HCT116 (cell line): Measurements from ENCODE around the gene SAC3D1. TPM values are rescaled to one million over a fixed set of nuclear protein-coding genes. Genes with fewer than 3 reads are reported as not detected.

Experiments used
- ATAC-seq: fragments of 200-7000 bp; cut with Tn5 transposase; 2 replicates; pipeline ENCODE4 v1.9.1; 2020; ENCODE audit warnings: mild to moderate bottlenecking, moderate library complexity
- Bru-seq: library from RNA; stranded (reverse); fragments of 400-500 nt; gene quantifications from one replicate; lab custom pipeline; 2021; lab: Mats Ljungman, UMichigan
- BruChase-seq, 2 experiments: library from RNA; stranded (reverse); fragments of 400-500 nt; gene quantifications; one replicate each; lab custom pipeline; 2021; lab: Mats Ljungman, UMichigan
- BruUV-seq: library from RNA; stranded (reverse); fragments of 400-500 nt; replicated peaks from 2 replicates; lab custom pipeline; 2021; lab: Mats Ljungman, UMichigan
- CTCF ChIA-PET: fragments of 300-600 bp; sonication (Branson Sonifier 250); formaldehyde crosslinking; loops from one replicate; lab custom pipeline; 2021; ENCODE audit warnings: antibody characterized with exemption; lab: Charles Lee
- POLR2A ChIA-PET: fragments of 300-600, 350-600 bp; sonication (Branson Sonifier 250); formaldehyde crosslinking; loops from one replicate; lab custom pipeline; 2021; ENCODE audit warnings: antibody characterized with exemption; lab: Charles Lee
- RAD21 ChIA-PET, 2 experiments: fragments of 300-600 bp; sonication (Branson Sonifier 250); formaldehyde crosslinking; loops; one replicate each; lab custom pipeline; 2023; ENCODE audit warnings: low total read pairs in 2 of 2; ENCODE audit not compliant: uncharacterized antibody in 2 of 2, unreplicated experiment in 2 of 2, low non-redundant PET in 1 of 2; lab: Charles Lee
- DNase-seq: peaks from one replicate; pipeline ENCODE4 v3.0.0-alpha.2; 2010; ENCODE audit warnings: low read depth, low spot score
- H2AFZ ChIP-seq: fragments of 200-600 bp; shearing (Covaris generic), sonication (generic); 2 replicates; pipeline ENCODE4 v1.6.1; 2017; ENCODE audit warnings: low read depth, mixed run types, mixed read lengths, antibody characterized with exemption, low read length; ENCODE audit not compliant: poor library complexity, severe bottlenecking
- H3K27ac ChIP-seq: 2 replicates; pipeline ENCODE4 v1.5.1; 2012; ENCODE audit warnings: low read depth, low read length
- H3K27me3 ChIP-seq: fragments of 200-600 bp; sonication (generic); 2 replicates; pipeline ENCODE4 v1.6.1; 2016; ENCODE audit warnings: mixed run types, low read length, mixed read lengths; ENCODE audit not compliant: insufficient read depth
- H3K36me3 ChIP-seq, 2 experiments: fragments of 200-500 bp in 1 of 2; fragments of 200-600 bp in 1 of 2; sonication (Bioruptor generic) in 1 of 2; sonication (generic) in 1 of 2; 2 replicates each; pipeline versions ENCODE4 v1.5.1 to v1.6.1; 2014 to 2016; ENCODE audit warnings: low read length in 2 of 2, inconsistent platforms in 1 of 2, mixed read lengths in 1 of 2, mixed run types in 1 of 2; ENCODE audit not compliant: insufficient read depth in 2 of 2, control insufficient read depth in 1 of 2
- H3K4me1 ChIP-seq, 2 experiments: fragments of 200-600 bp in 1 of 2; sonication (generic) in 1 of 2; 2 replicates each; pipeline versions ENCODE4 v1.5.1 to v1.6.1; 2012 to 2017; ENCODE audit warnings: low read length in 2 of 2, inconsistent platforms in 1 of 2, mild to moderate bottlenecking in 1 of 2, mixed read lengths in 1 of 2, mixed run types in 1 of 2, moderate library complexity in 1 of 2; ENCODE audit not compliant: insufficient read depth in 2 of 2, control insufficient read depth in 1 of 2
- H3K4me2 ChIP-seq: fragments of 200-600 bp; sonication (generic); 2 replicates; pipeline ENCODE4 v1.6.1; 2017; ENCODE audit warnings: mixed run types, low read length, mixed read lengths
- H3K4me3 ChIP-seq, 2 experiments: fragments of 200-600 bp in 1 of 2; sonication (generic) in 1 of 2; replicated peaks in 1 of 2; 2 replicates each; pipeline ENCODE4 v1.5.1; 2011 to 2016; ENCODE audit warnings: low read length in 2 of 2, control low read depth in 1 of 2, low read depth in 1 of 2, mild to moderate bottlenecking in 1 of 2, mixed read lengths in 1 of 2, mixed run types in 1 of 2
- H3K79me2 ChIP-seq: fragments of 200-600 bp; sonication (generic); 2 replicates; pipeline ENCODE4 v1.6.1; 2017; ENCODE audit warnings: mild to moderate bottlenecking, mixed run types, low read length, moderate library complexity, mixed read lengths; ENCODE audit not compliant: insufficient read depth
- H3K9ac ChIP-seq: fragments of 200-600 bp; sonication (generic); 2 replicates; pipeline ENCODE4 v1.6.1; 2016; ENCODE audit warnings: low read length, mixed read lengths
- H3K9me2 ChIP-seq: fragments of 200-600 bp; sonication (generic), shearing (Covaris generic); 2 replicates; pipeline ENCODE4 v1.6.1; 2017; ENCODE audit warnings: mixed run types, mild to moderate bottlenecking, moderate library complexity; ENCODE audit not compliant: insufficient read depth
- H3K9me3 ChIP-seq, 2 experiments: fragments of 200-500 bp in 1 of 2; fragments of 200-600 bp in 1 of 2; sonication (Bioruptor generic) in 1 of 2; sonication (generic) in 1 of 2; 2 replicates each; pipeline ENCODE4 v1.6.1; 2014 to 2017; ENCODE audit warnings: low read length in 2 of 2, mixed read lengths in 2 of 2, inconsistent platforms in 1 of 2, low read depth in 1 of 2, mild to moderate bottlenecking in 1 of 2, mixed run types in 1 of 2, moderate library complexity in 1 of 2; ENCODE audit not compliant: control insufficient read depth in 1 of 2, insufficient read depth in 1 of 2
- H4K20me1 ChIP-seq: fragments of 200-600 bp; sonication (generic), shearing (Covaris generic); 2 replicates; pipeline ENCODE4 v1.6.1; 2017; ENCODE audit warnings: mixed run types, mild to moderate bottlenecking, moderate library complexity; ENCODE audit not compliant: insufficient read depth
- ATF3 ChIP-seq: IDR thresholded peaks from 2 replicates; pipeline ENCODE4 v1.6.1; 2012
- CEBPB ChIP-seq: IDR thresholded peaks from 2 replicates; pipeline ENCODE4 v1.6.1; 2012; ENCODE audit warnings: low read depth
- CTCF ChIP-seq, 3 experiments: fragments of 200-600 bp in 1 of 3; sonication (generic) in 1 of 3; IDR thresholded peaks in 2 of 3; conservative IDR thresholded peaks in 1 of 3; 2 replicates each; pipeline ENCODE4 v1.5.1; 2012 to 2017; ENCODE audit warnings: low read depth in 2 of 3, low read length in 2 of 3, antibody characterized with exemption in 1 of 3, borderline replicate concordance in 1 of 3, control low read depth in 1 of 3, mild to moderate bottlenecking in 1 of 3, mixed read lengths in 1 of 3, mixed run types in 1 of 3, moderate library complexity in 1 of 3; ENCODE audit not compliant: insufficient read depth in 1 of 3
- EGR1 ChIP-seq: IDR thresholded peaks from 2 replicates; pipeline ENCODE4 v1.6.1; 2012; ENCODE audit warnings: low read depth
- ELF1 ChIP-seq: IDR thresholded peaks from 2 replicates; pipeline ENCODE4 v1.6.1; 2012; ENCODE audit warnings: low read depth, borderline replicate concordance
- EZH2 ChIP-seq: fragments of 200-600 bp; sonication (generic); IDR thresholded peaks from 2 replicates; pipeline ENCODE4 v1.6.1; 2017; ENCODE audit warnings: antibody characterized with exemption, mixed run types
- EZH2phosphoT487 ChIP-seq: fragments of 200-600 bp; IDR thresholded peaks from 2 replicates; pipeline ENCODE4 v1.6.1; 2018; ENCODE audit warnings: antibody characterized with exemption, borderline replicate concordance
- FOSL1 ChIP-seq: IDR thresholded peaks from 2 replicates; pipeline ENCODE4 v1.6.1; 2012; ENCODE audit warnings: low read depth
- JUND ChIP-seq: IDR thresholded peaks from 2 replicates; pipeline ENCODE4 v1.6.1; 2012
- MAX ChIP-seq: IDR thresholded peaks from 2 replicates; pipeline ENCODE4 v1.6.1; 2012
- POLR2A ChIP-seq: IDR thresholded peaks from 2 replicates; pipeline ENCODE4 v1.7.0; 2011; ENCODE audit warnings: borderline replicate concordance; ENCODE audit not compliant: insufficient read depth, insufficient read length; ENCODE audit errors: extremely low read depth
- POLR2AphosphoS5 ChIP-seq: IDR thresholded peaks from 2 replicates; pipeline ENCODE4 v1.6.1; 2011; ENCODE audit warnings: mild to moderate bottlenecking, low read depth, low read length, moderate library complexity
- SIN3A ChIP-seq: IDR thresholded peaks from 2 replicates; pipeline ENCODE4 v1.6.1; 2012; ENCODE audit warnings: low read depth
- SP1 ChIP-seq: IDR thresholded peaks from 2 replicates; pipeline ENCODE4 v1.6.1; 2012; ENCODE audit warnings: low read depth
- SRF ChIP-seq: IDR thresholded peaks from 2 replicates; pipeline ENCODE4 v1.6.1; 2012; ENCODE audit warnings: low read depth
- TCF7L2 ChIP-seq: IDR thresholded peaks from 2 replicates; pipeline ENCODE4 v1.7.0; 2011; ENCODE audit warnings: borderline replicate concordance, inconsistent platforms; ENCODE audit not compliant: insufficient read depth, insufficient read length; ENCODE audit errors: extremely low read depth
- YY1 ChIP-seq: IDR thresholded peaks from 2 replicates; pipeline ENCODE4 v1.6.1; 2011; ENCODE audit warnings: low read length, low read depth, moderate library complexity, mild to moderate bottlenecking; ENCODE audit not compliant: insufficient replicate concordance; ENCODE audit errors: extremely low read depth
- ZBTB33 ChIP-seq: IDR thresholded peaks from 2 replicates; pipeline ENCODE4 v1.6.1; 2011; ENCODE audit warnings: mild to moderate bottlenecking, low read length, moderate library complexity; ENCODE audit not compliant: insufficient replicate concordance; ENCODE audit errors: extremely low read depth
- ZFX ChIP-seq: fragments of 450-650 bp; IDR thresholded peaks from 2 replicates; pipeline ENCODE4 v1.6.1; 2017
- ZNF274 ChIP-seq: fragments of 200-500 bp; sonication (Bioruptor generic); IDR thresholded peaks from 2 replicates; pipeline ENCODE4 v1.6.1; 2014; ENCODE audit warnings: mild to moderate bottlenecking, low read depth, low read length, inconsistent platforms
- intact Hi-C: fragments of 100-400 bp; cut with micrococcal nuclease; formaldehyde crosslinking; loops from 2 replicates; pipeline ENCODE4 v1.10.0; 2022
- long read RNA-seq: library from polyadenylated mRNA; unstranded; transcript quantifications from one replicate; pipeline ENCODE4 v2.0.0, GENCODE V29; 2021; ENCODE audit not compliant: unreplicated experiment
- polyA plus RNA-seq: library from polyadenylated mRNA; unstranded; fragments of >200 nt; gene quantifications from 2 replicates; pipeline ENCODE4 v1.2.1, GENCODE V29; 2012; ENCODE audit warnings: missing spikeins
- total RNA-seq: library from RNA; stranded (reverse); gene quantifications from one replicate; pipeline ENCODE4 v1.2.1, GENCODE V29; 2021; ENCODE audit not compliant: unreplicated experiment

The SAC3D1 gene
- total RNA-seq (36.9 TPM), Bru-seq, nascent RNA (percentile 60 among the genes with signal in this experiment), BruChase-seq, experiment 1, labeled RNA remaining after a 6-hour chase (percentile 41 among the genes with signal in this experiment), BruChase-seq, experiment 2, labeled RNA remaining after a 2-hour chase (percentile 64 among the genes with signal in this experiment)
- polyA plus RNA-seq: 24.1 and 25.5 TPM in 2 replicates
- long read RNA-seq, transcript SAC3D1-201 (2 exons, 1,566 nt): major isoform, 62 of 108 reads
- long read RNA-seq, transcript SAC3D1-203 (3 exons, 1,366 nt): minor isoform, 6 of 108 reads
- long read RNA-seq, partial matches to known transcripts: 33 of 108 reads
- long read RNA-seq, other reads (novel, unspliced or antisense): 4 of 108 reads

- POLR2A ChIA-PET: interaction anchor here (0.9 to 1.7 kb wide), 3 partner anchors 10 to 71 kb away, joined by 4 to 5 read pairs (median 5); partner anchors contain the start of gene TM7SF2
- peaks cover 2 to 8% of the 10 kb centered on the region in 2 experiments; a peak in 2 of 4 replicates for H3K36me3 ChIP-seq
- no peak within 1 kb of the TSS for H2AFZ ChIP-seq
- RAD21 ChIA-PET: no interaction called here
- no peaks in the 10 kb centered on the region for H4K20me1 ChIP-seq
- H3K4me1 ChIP-seq: peaks cover 32 to 38% of the 10 kb centered on the region in 2 experiments
- H3K9ac ChIP-seq: peak within 1 kb of the TSS; percentile 91
- H3K9me2 ChIP-seq: no peaks in the 10 kb centered on the region
- peak within 1 kb of the TSS; percentile 92 for H3K4me2 ChIP-seq
- intact Hi-C loops: loop anchor here (5.0 kb wide), 1 partner anchor 41 kb away; the partner anchor contains the start of genes CDCA5 and ZFPL1
- H3K79me2 ChIP-seq: peaks cover 25% of the 10 kb centered on the region
- ATAC-seq (peak; percentile 91), DNase-seq (peak; percentile 95)
- no peaks in the 10 kb centered on the region for H3K9me3 ChIP-seq
- peak within 1 kb of the TSS; percentile 97 for H3K27ac ChIP-seq
- peak within 1 kb of the TSS; percentile 83 to 92 for H3K4me3 ChIP-seq
- CTCF ChIA-PET: interaction anchor here (1.6 to 1.7 kb wide), 2 partner anchors 27 kb away, joined by 4 to 9 read pairs; partner anchors contain the start of gene ARL2
- BruUV-seq: no TSS peak
- no peaks in the 10 kb centered on the region for H3K27me3 ChIP-seq
- no peak for TF ChIP-seq CTCF (IDR thresholded peaks at IDR 0.05 in 2 of 3, conservative IDR thresholded peaks at IDR 0.05 in 1 of 3; ENCODE audit: borderline replicate concordance in 1 of 3, insufficient read depth in 1 of 3, low read depth in 2 of 3, low read length in 2 of 3)
- no peak for TF ChIP-seq CEBPB
- no peak for TF ChIP-seq EZH2
- peak; percentile 78 for TF ChIP-seq POLR2AphosphoS5
- peak; percentile 40; the same call in 1 of the 2 replicates for TF ChIP-seq SIN3A
- no peak for TF ChIP-seq EZH2phosphoT487
- TF ChIP-seq JUND: no peak
- TF ChIP-seq POLR2A: peak; percentile 12
- no peak for TF ChIP-seq ZNF274
- no peak for TF ChIP-seq YY1
- TF ChIP-seq EGR1: no peak
- TF ChIP-seq ZBTB33: no peak
- peak; percentile 60 for TF ChIP-seq SP1
- peak; percentile 84 for TF ChIP-seq MAX
- peak; percentile 8 for TF ChIP-seq TCF7L2
- TF ChIP-seq ATF3: no peak
- TF ChIP-seq FOSL1: no peak
- no peak for TF ChIP-seq ELF1
- TF ChIP-seq ZFX: no peak
- no peak for TF ChIP-seq SRF
Observed at GRCh38 chr11:65040847-65041622, at the start of gene SAC3D1. TSS of gene SAC3D1 (plus strand) at chr11:65041210. CDS start at chr11:65041293, 83 bp downstream.
